ENCODE results near the gene ADIRF.
"Not testable (repeated sequence)": the region's sequence is repeated elsewhere in the genome, so short reads cannot be mapped to it uniquely, and the experiment has no call there.

The ADIRF gene

GRCh38 chr10:86979296-86979818, 11.1 kb downstream of the ADIRF start:
- DNase-seq (ENCODE audit: low read depth in 2 of 2): no peak

- no peak for DNase-seq (ENCODE audit: low read depth in 2 of 2)
Observed at GRCh38 chr10:86979977-86980448, 11.7 kb downstream of the ADIRF start.

- not testable (repeated sequence) for DNase-seq (ENCODE audit: low read depth in 2 of 2)
Observed at GRCh38 chr10:86981020-86981419, 12.7 kb downstream of the ADIRF start.

- no peak for DNase-seq (ENCODE audit: low read depth in 2 of 2)
Observed at GRCh38 chr10:86981716-86982115, 13.4 kb downstream of the ADIRF start.

GRCh38 chr10:86984498-86984897, 16.2 kb downstream of the ADIRF start:
- not testable (repeated sequence) for DNase-seq (ENCODE audit: low read depth in 2 of 2)

GRCh38 chr10:86988520-86988919, 20.2 kb downstream of the ADIRF start:
- no peak for DNase-seq (ENCODE audit: low read depth in 2 of 2)

GRCh38 chr10:86991362-86991761, 23.1 kb downstream of the ADIRF start:
- not testable (repeated sequence) for DNase-seq (ENCODE audit: low read depth in 2 of 2)

GRCh38 chr10:86992456-86992855, 24.2 kb downstream of the ADIRF start:
- DNase-seq (ENCODE audit: low read depth in 2 of 2): no peak

- no peak for DNase-seq (ENCODE audit: low read depth in 2 of 2)
Observed at GRCh38 chr10:86992929-86993328, 24.6 kb downstream of the ADIRF start.

- DNase-seq (ENCODE audit: low read depth in 2 of 2): not testable (repeated sequence)
Observed at GRCh38 chr10:86999802-87000403, 31.6 kb downstream of the ADIRF start.

GRCh38 chr10:87000491-87000890, 32.2 kb downstream of the ADIRF start:
- DNase-seq (ENCODE audit: low read depth in 2 of 2): no peak

GRCh38 chr10:87007124-87007523, 38.8 kb downstream of the ADIRF start:
- DNase-seq (ENCODE audit: low read depth in 2 of 2): not testable (repeated sequence)

GRCh38 chr10:87007674-87008073, 39.4 kb downstream of the ADIRF start:
- not testable (repeated sequence) for DNase-seq (ENCODE audit: low read depth in 2 of 2)

GRCh38 chr10:87008303-87008702, 40.0 kb downstream of the ADIRF start:
- not testable (repeated sequence) for DNase-seq (ENCODE audit: low read depth in 2 of 2)

- DNase-seq (ENCODE audit: low read depth in 2 of 2): not testable (repeated sequence)
Observed at GRCh38 chr10:87009134-87009696, 40.9 kb downstream of the ADIRF start.

- DNase-seq (ENCODE audit: low read depth in 2 of 2): not testable (repeated sequence)
Observed at GRCh38 chr10:87013528-87013927, 45.2 kb downstream of the ADIRF start.

GRCh38 chr10:87014986-87015716, 46.9 kb downstream of the ADIRF start:
- DNase-seq (ENCODE audit: low read depth in 2 of 2): not testable (repeated sequence)

- DNase-seq (ENCODE audit: low read depth in 2 of 2): not testable (repeated sequence)
Observed at GRCh38 chr10:87018127-87018526, 49.8 kb downstream of the ADIRF start.

GRCh38 chr10:87019066-87019465, 50.8 kb downstream of the ADIRF start:
- not testable (repeated sequence) for DNase-seq (ENCODE audit: low read depth in 2 of 2)

GRCh38 chr10:87019504-87019903, 51.2 kb downstream of the ADIRF start:
- DNase-seq (ENCODE audit: low read depth in 2 of 2): not testable (repeated sequence)

- DNase-seq (ENCODE audit: low read depth in 2 of 2): not testable (repeated sequence)
Observed at GRCh38 chr10:87020056-87020455, 51.8 kb downstream of the ADIRF start, which contains the start of gene FAM25A. FAM25A (plus strand) TSS chr10:87020294; CDS start chr10:87020325, 31 bp downstream.
